Measurements from ENCODE around the gene TLCD2.
"Not testable (repeated sequence)": the region's sequence is repeated elsewhere in the genome, so short reads cannot be mapped to it uniquely, and the experiment has no call there.

The TLCD2 gene

DNA sequence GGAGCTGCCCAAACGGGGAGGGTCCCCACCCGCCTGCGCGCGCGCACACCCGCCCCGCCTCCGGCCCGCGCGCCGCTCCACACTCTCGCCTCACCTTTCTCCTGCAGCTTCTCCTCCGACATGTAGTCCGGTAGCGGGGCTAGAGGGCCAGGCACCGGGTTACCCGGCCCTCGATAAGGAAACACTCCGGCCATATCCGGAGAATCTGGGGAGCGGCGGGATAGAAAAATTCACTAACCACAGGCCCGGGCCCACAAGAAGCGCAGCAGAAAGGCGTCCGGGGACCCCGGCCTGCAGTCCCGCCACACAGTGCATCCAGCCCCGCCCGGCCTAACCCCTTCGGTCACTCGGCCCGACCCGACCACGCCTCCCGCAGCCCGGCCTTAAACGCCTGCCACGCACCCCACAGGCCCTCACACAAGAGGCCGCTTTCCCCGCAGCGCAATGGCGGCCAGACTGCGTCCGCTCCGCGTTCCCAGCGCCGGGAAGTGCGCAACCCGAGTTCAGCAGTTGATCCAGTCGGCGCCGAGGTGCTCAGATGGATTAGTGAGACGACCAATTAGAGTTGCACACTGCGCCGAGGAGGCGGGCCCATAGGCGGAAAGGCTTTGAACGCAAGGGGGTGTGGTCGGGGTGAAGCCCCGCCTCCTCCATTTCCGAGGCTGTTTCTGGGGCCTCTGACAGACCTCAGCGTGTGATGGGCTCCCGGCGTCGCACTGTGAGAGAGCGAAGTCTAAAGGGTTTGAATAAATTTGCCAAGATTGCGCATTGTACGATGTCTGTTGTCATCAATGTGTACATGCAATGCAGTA, 25.6 kb downstream of the TLCD2 start, which contains the start of gene PRPF8:
Gene PRPF8, minus strand, starts transcription at position 490 of the 812 bp plus-strand sequence. Its CDS starts 296 bp downstream, at position 194.
- DNase-seq: peak; percentile 99

DNA sequence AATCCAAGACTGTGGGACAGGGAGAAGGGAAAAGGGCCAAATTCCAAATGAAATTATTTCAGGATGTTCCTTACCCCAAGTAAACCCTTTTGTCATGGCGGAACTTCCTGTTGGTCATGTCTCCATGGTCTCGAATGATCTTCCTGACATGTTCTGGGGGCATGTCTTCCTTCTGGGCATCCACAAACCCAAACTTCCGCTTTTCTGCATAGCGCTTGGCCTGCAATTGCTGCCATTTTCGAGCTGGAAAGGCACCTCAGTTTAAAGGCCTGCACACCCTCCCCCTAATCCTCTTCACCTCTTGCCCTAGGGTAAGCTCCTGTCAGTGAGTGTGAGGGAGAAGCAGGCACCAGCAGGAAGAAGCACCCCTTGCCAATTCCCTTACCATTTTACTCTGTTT, 26.7 kb downstream of the TLCD2 start:
- DNase-seq: no peak

DNA sequence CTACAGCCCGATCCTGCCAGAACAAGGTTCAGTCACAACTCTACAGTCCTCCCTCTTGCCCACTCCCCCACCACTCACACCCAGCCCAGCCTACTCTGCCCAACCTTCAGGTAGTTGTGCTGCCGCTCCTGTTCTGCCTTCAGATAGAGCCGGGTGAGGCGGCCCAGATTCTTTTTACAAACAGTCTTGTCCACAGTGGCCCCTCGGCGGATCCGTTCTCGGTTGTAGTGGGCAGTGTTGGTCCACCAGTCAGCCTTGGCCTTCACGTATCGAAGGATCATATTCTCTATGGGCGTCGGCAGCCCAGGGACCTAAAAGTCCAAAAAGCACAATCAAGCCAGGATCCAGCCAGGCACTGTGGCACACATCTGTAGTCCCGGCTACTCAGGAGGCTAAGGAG, 33.8 kb downstream of the TLCD2 start:
- DNase-seq: no peak

DNA sequence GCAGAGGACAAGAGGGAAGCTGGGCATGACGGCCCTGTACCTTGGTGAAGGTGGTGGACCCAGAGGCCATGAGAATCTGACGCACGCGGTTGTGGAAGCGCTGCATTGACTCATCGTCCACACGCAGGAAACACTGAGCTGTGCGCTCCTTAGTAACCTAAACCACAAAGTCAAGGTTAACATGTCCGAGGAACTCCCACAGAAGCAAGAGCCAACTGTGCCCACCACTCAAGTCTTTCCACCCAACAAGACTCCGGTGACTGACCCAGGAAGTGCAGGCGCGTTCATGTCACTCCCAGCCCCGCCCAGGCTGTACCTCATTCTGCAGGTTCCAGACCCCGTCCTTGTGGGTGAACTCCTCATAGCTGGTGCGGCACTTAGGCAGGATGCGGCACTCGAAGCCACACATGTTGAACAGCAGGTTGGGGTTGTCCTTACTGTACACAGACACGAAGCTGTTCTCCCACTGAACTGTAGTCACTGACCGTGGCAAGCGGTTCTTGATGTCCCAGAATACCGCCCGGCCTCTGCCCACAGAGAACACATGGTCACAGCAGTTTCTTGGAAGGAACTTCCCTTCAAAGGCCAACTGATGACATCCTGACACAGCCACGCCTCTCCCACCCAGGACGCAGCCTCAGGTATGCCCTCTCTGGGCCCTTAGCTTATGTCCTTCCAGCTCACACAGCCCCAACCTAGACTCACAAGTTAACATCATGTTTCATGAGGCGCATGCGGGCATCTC, 37.0 kb downstream of the TLCD2 start:
- DNase-seq: no peak

DNA sequence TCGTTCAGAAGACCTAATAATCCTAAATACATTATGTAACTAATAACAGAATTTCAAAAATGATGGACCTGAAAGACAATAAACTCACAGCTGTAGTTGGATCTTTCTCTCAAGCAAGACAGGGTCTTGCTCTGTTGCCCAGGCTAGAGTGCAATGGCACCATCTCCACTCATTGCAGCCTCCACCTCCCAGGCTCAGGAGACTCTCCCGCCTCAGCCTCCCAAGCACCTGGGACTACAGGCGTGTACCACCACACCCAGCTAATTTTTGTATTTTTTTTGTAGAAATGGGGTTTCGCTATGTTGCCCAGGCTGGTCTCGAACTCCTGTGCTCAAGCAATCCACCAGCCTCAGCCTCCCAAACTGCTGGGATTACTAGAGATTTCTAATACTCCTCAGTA, 46.2 kb downstream of the TLCD2 start:
- not testable (repeated sequence) for DNase-seq

DNA sequence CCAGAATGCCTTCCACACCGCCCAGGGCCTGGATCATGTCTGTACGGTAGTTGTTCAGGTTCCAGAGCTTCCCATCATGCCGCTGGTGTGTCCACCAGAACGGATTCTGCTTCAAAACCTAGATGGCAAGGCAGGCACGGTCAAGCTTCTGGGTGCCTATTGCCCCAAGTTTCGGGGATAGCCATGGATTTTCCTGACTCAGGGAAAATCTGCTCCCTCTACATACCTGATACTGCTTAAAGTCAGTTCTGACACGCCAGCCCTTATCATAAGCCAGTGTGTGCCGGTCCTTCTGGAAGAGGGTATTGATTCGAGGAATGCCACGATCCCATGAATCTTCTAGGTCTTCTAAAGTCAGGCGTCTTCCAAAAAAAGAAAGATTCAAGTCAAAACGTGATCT, 49.1 kb downstream of the TLCD2 start:
- DNase-seq: no peak

DNA sequence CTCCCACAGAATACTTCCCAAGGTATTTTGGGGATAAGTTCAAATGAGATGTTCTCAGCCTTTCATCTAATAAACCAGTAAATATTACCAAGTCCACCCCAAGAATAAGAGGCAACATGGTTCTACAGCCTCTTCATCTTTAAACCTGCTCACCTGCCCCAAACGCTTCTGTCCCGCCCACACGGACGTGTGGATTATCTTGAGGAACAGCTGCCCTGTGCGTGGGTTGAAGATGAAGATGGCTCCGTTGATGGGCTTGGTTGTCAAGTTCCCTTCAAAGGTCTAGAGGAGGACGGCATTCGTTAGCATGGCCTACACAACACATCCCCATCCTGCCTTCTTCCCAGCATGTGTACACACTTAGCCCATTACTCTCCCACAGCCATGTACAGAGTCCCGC, 52.1 kb downstream of the TLCD2 start:
- DNase-seq: no peak

DNA sequence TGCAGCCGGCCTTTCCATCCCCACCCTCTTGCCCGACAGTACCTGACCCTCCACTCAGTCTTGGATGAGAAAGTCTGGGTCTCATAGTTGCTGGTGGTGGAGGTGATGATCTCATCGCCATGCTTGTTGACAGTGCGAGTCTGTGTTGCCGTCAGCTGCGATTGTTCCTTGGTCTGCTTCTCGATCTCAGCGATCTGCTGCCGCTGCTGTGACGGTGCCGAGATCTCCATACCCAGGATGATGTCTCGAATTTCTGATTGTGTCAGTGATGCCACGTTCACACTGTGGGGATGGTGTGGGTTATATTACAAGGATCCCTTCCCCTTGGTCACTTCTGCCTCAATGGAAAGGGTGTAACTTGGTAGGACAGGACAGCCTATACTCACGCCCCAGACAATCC, 56.4 kb downstream of the TLCD2 start:
- no peak for DNase-seq

DNA sequence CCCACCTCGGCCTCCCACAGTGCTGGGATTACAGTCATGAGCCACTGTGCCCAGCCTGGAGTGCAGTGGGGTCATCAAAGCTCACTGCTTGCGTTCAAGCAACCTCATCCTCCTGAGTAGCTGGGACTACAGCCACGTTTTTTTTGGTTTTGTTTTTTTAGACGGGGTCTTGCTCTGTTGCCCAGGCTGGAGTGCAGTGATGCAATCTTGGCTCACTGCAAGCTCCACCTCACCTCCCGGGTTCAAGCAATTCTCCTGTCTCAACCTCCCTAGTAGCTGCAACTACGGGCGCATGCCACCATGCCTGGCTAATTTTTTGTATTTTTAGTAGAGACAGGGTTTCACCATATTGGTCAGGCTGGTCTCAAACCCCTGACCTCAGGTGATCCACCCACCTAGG, 57.4 kb downstream of the TLCD2 start:
- DNase-seq: not testable (repeated sequence)
